WI38 (cell line): ENCODE data around the gene NDUFA3.
A peak's percentile ranks its signal among the peaks of the same experiment; 100 is the strongest.

ENCODE experiments used
- H3K4me3 ChIP-seq: 2 replicates; pipeline ENCODE4 v1.5.1; 2011; ENCODE audit warnings: low read depth, mild to moderate bottlenecking, control low read depth, low read length
- TF ChIP-seq, protein P1 (sequence below): IDR thresholded peaks from 2 replicates; pipeline ENCODE4 v1.5.1; 2012; ENCODE audit warnings: low read depth, mild to moderate bottlenecking, control low read depth, low read length

Gene NDUFA3

DNA sequence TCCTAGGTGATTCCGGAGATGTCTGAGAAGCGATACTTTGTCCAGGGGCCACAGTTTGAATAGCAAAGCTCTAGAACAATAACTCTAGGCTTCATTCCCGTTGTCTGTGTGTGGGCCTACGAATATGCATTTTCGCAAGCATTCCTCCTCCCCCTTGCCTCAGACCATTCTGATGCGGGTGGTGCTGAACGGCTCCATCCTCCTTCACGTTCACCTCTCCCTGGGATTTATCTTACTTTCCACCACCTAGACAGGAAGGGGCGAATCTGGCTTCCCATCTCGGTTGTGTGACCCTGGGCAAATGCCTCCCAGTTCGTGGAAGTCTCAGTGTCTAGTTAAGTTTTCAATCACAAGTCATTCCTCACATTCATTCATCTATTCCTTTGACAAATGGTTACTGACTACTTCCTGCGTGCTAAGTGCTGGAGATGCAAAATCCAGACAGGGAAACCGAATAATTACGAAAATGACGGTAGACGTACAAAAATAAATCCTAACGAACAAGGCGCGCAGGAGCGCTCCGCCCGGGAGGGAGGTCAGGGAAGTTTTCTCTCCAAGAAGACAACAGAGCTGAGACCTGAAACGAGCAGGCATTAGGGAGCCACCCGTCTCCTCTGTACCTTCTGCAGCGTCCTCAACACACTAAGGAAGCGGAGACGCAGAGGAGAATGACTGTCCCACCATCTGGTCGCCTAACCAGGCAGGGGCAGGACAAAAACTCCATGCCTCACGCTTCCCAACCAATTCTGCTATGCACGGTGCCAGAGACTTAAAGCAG is 33.6 kb downstream of the NDUFA3 start:
- H3K4me3 ChIP-seq, result peak overlapping the region; percentile 73
- TF ChIP-seq, protein P1, sequence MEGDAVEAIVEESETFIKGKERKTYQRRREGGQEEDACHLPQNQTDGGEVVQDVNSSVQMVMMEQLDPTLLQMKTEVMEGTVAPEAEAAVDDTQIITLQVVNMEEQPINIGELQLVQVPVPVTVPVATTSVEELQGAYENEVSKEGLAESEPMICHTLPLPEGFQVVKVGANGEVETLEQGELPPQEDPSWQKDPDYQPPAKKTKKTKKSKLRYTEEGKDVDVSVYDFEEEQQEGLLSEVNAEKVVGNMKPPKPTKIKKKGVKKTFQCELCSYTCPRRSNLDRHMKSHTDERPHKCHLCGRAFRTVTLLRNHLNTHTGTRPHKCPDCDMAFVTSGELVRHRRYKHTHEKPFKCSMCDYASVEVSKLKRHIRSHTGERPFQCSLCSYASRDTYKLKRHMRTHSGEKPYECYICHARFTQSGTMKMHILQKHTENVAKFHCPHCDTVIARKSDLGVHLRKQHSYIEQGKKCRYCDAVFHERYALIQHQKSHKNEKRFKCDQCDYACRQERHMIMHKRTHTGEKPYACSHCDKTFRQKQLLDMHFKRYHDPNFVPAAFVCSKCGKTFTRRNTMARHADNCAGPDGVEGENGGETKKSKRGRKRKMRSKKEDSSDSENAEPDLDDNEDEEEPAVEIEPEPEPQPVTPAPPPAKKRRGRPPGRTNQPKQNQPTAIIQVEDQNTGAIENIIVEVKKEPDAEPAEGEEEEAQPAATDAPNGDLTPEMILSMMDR, result no peak

DNA sequence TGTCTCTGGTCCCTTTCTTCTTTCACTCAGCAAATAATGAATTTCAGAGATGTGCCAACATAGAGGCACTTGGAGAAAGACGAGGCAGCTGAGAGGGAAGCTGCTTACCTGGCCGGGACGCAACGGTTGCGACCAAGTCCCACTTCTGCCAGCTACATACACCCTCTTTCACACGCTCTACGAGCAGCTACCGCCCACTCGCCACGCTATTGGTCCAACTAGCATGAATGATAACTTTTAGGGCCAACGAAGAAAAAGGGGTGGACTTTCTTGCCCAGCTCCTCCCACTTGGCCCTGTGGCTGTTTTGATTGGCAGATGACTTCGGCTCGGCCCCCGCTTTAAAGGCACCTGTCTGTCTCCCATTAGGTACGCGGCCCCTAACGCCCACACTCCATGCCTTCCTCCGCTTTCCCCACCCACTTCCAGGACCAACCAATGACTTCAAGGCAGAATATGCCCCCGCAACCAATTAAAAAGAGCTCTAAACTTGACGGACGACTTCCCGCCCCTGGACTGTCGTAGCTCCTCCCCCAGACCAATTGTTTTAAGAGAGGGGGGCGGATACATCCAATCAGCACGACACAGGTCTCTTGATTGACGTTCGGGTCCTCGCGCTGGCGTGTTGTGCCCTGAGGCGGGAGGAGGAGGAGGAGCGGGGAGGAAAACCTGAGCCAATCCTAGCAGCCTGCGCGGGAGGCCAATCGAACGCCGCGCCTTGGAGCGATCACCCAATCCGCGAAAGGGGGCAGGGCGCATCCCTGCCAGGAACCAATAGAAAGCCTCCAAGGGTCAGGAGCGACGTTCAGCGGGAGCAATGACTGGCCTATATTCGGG is 34.4 kb downstream of the NDUFA3 start:
- peak overlapping the region; percentile 81 for H3K4me3 ChIP-seq
- TF ChIP-seq, protein P1, result no peak

DNA sequence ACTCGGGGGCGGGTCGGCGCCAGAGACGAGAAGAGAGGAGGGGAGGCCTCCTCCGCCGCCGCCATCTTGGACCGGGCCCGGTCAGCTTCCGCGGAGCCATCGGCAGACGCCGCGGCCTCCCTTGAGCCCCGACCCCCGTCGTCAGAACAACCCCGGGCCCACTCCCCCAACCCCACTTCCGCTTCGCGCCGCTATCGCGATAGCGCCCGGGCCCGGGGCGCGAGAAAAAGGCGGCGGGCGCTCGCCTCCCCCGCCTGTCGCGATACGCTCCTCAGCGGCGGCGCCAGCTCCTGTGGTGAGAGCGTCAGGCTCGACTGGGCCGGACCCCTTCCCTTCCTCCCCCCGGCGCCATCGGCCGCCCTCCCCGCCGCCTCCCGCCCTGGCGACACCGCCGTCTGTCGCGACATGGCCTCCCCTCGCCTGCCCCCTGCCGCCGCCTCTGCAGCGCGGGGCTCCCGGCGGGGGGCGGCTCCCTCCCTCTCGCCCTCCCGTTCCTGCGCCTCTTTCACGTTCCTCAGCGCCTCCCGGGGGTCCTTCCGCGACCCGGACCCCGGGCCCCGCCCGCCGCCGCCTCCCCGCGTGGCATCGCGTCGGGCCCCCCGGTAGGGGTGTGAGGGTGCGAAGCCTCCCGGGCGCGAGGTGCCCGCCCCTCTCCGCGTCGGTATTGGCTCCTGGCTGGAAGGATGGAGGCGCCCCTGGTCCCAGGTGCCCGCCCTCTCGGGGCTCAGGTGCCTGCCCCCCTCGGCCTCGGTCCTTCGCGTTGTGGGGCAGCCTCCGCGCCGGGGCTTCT is 35.2 kb downstream of the NDUFA3 start, which contains the start of gene CNOT3:
Gene CNOT3, plus strand, starts transcription at position 64 of the 790 bp plus-strand sequence. CDS start 5,217 bp downstream, outside the sequence.
- peak within 1 kb of the TSS; percentile 81 for H3K4me3 ChIP-seq
- TF ChIP-seq, protein P1, result 0 out of 2 replicates have a peak, but pooled peaks have one; percentile 4

DNA sequence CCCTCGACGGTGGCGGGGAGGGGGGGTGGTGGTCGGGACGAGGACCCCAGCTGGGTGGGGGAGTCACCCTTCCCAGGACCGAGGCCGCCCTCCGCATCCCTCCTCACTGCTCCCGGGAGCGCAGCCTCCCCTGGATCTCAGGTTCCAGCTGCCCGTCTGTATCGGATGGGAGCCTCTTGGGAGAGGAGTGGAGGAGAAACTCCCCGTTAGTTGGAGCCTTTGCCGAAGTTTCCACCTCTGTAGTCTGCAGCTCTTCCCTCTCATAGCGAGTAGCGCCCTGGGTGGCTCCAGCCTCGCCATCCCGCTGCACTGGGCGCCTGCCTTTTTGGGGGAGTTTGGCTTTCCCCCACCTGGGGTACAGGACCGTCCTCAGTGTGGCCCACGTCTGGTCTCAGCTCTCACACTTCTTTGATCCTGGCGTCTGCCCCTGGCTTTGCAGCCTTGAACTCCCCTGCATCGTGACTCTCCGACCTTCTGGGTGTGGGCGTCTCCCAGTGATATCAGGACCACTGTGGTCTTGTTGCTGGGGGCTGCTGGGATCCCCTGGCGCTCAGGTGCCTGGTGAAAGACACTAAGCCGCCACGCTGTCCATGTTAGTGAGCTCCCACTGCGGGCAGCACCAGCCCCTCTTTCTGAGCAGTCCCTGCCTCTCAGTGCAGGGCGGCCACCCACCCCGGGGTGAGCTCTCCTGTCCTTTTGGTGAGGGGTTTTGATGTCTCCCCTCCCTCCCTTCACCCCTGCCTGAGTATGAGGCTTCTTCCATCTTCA is 36.0 kb downstream of the NDUFA3 start:
- peak overlapping the region; percentile 81 for H3K4me3 ChIP-seq
- TF ChIP-seq, protein P1, result no peak

DNA sequence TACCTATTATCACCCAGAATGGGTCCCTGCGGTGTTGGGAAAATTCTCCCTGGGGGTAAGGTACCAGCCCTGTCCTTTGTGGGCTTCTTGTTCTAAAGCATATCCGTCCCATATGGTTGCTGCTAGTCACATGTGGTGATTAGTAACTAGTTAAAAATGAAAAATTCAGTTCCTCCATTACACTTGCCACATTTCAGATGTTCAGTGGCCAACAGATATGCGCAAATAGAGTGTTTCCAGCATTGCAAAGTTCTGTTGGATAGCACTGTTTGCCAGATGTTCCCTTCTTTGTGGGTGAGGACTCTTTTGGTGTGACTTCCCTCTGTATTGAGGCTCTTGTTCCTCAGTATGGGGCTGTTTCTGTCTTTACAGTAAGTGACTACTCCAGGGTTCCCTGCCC is 38.7 kb downstream of the NDUFA3 start:
- TF ChIP-seq, protein P1, result no peak
- H3K4me3 ChIP-seq, result no peak overlapping the region

DNA sequence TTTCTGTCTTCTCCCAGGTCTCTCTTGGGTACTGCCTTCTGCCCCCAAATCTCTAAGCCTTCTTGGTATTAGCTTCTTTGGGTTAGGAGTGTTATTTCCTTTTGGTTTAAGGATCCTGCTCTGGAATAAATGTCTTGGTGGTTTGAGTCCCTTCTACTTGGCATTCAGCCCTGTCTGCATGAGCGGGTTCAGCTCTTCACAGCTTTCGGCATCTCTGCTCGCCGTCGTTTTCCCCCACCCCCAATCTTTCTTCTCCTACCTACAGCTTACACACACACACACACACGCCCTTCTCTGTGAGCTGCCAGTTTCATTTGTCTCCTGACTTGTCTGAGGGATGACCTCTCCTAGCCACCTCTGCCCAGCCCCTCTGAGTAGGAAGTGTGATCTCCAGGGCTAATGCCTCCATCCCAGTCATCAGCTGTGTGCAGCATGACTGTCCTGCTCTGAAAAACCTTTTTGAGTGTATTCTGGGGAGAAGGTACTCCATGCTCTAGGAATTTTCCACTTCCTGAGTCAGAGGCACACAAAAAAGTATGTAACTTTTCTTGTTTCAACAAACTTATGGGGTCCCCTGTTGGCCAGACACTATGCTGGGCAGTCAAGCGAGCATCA is 39.6 kb downstream of the NDUFA3 start:
- H3K4me3 ChIP-seq, result no peak overlapping the region
- TF ChIP-seq, protein P1, result no peak
